HEK293 (cell line): ENCODE results near the gene TNNT2.

Experiments
- CTCF ChIA-PET: fragments of 350-600 bp; formaldehyde crosslinking; extraction: SDS; loops from one replicate; lab custom pipeline; 2021; ENCODE audit warnings: antibody characterized with exemption; lab: Yijun Ruan, JAX
- POLR2A ChIA-PET: fragments of 300-600 bp; formaldehyde crosslinking; extraction: SDS; loops from one replicate; lab custom pipeline; 2020; ENCODE audit warnings: antibody characterized with exemption, inconsistent platforms; lab: Yijun Ruan, JAX
- H3K27ac ChIP-seq: fragments of 200-500 bp; sonication (Bioruptor generic); 2 replicates; pipeline ENCODE4 v1.5.1; 2014; ENCODE audit warnings: low read depth, low read length, control low read depth, inconsistent platforms; ENCODE audit errors: extremely low read depth
- H3K36me3 ChIP-seq, 2 experiments: fragments of 200-500 bp in 1 of 2; sonication (Bioruptor generic) in 1 of 2; 1 replicate in 1 of 2; 2 replicates in 1 of 2; pipeline ENCODE4 v1.5.1; 2014 to 2017; ENCODE audit warnings: inconsistent platforms in 2 of 2, low read length in 2 of 2; ENCODE audit not compliant: control insufficient read depth in 2 of 2, insufficient read depth in 1 of 2
- H3K4me1 ChIP-seq: fragments of 200-500 bp; sonication (Bioruptor generic); 2 replicates; pipeline ENCODE4 v1.5.1; 2014; ENCODE audit warnings: mild to moderate bottlenecking, low read length, inconsistent platforms; ENCODE audit not compliant: control insufficient read depth, insufficient read depth
- H3K4me3 ChIP-seq: 2 replicates; pipeline ENCODE4 v1.5.1; 2011; ENCODE audit warnings: low read depth, mild to moderate bottlenecking, control low read depth, low read length, moderate library complexity
- H3K9me3 ChIP-seq: fragments of 200-500 bp; sonication (Bioruptor generic); 2 replicates; pipeline ENCODE4 v1.5.1; 2014; ENCODE audit warnings: low read depth, low read length, inconsistent platforms; ENCODE audit not compliant: control insufficient read depth, insufficient read depth
- CTCF ChIP-seq: fragments of 450-650 bp; formaldehyde crosslinking; IDR thresholded peaks from 2 replicates; pipeline ENCODE4 v1.5.1; 2016; ENCODE audit warnings: missing biosample characterization, missing genetic modification characterization
- EGR2 ChIP-seq: fragments of 450-650 bp; formaldehyde crosslinking; IDR thresholded peaks from 2 replicates; pipeline ENCODE4 v1.5.1; 2016; ENCODE audit warnings: low read depth, missing biosample characterization, missing genetic modification characterization
- ELK4 ChIP-seq: IDR thresholded peaks from 2 replicates; pipeline ENCODE4 v1.6.1; 2011; ENCODE audit warnings: mild to moderate bottlenecking, low read depth, low read length, borderline replicate concordance
- KLF7 ChIP-seq: fragments of 450-650 bp; formaldehyde crosslinking; IDR thresholded peaks from 2 replicates; pipeline ENCODE4 v1.5.1; 2016; ENCODE audit warnings: missing biosample characterization, missing genetic modification characterization, borderline replicate concordance
- PRDM1 ChIP-seq: fragments of 450-650 bp; formaldehyde crosslinking; IDR thresholded peaks from 2 replicates; pipeline ENCODE4; 2016; ENCODE audit warnings: missing biosample characterization, missing genetic modification characterization
- SALL2 ChIP-seq: fragments of 450-650 bp; formaldehyde crosslinking; IDR thresholded peaks from 2 replicates; pipeline ENCODE4 v1.5.0; 2017; ENCODE audit warnings: missing biosample characterization, mild to moderate bottlenecking, missing genetic modification characterization, borderline replicate concordance
- SCRT2 ChIP-seq: fragments of 450-650 bp; formaldehyde crosslinking; IDR thresholded peaks from 2 replicates; pipeline ENCODE4 v1.5.1; 2016; ENCODE audit warnings: missing biosample characterization, missing genetic modification characterization
- TCF7L2 ChIP-seq: IDR thresholded peaks from 2 replicates; pipeline ENCODE4 v1.6.1; 2011; ENCODE audit warnings: low read depth, mild to moderate bottlenecking, inconsistent platforms, low read length, moderate library complexity, borderline replicate concordance
- TRIM28 ChIP-seq: IDR thresholded peaks from 2 replicates; pipeline ENCODE4 v1.6.1; 2011; ENCODE audit warnings: low read length, control low read depth, borderline replicate concordance
- WT1 ChIP-seq: fragments of 450-650 bp; formaldehyde crosslinking; IDR thresholded peaks from 2 replicates; pipeline ENCODE4 v1.5.1; 2016; ENCODE audit warnings: missing biosample characterization, missing genetic modification characterization
- ZBTB1 ChIP-seq: fragments of 450-650 bp; formaldehyde crosslinking; IDR thresholded peaks from 2 replicates; pipeline ENCODE4 v1.5.1; 2016; ENCODE audit warnings: missing biosample characterization, missing genetic modification characterization
- ZBTB11 ChIP-seq: fragments of 450-650 bp; formaldehyde crosslinking; conservative IDR thresholded peaks from 2 replicates; pipeline ENCODE4 v1.5.1; 2016; ENCODE audit warnings: low read depth, missing biosample characterization, missing genetic modification characterization
- ZFHX2 ChIP-seq: fragments of 450-650 bp; formaldehyde crosslinking; conservative IDR thresholded peaks from 2 replicates; pipeline ENCODE4 v1.5.1; 2016; ENCODE audit warnings: missing biosample characterization, missing genetic modification characterization
- ZIC2 ChIP-seq: fragments of 450-650 bp; formaldehyde crosslinking; IDR thresholded peaks from 2 replicates; pipeline ENCODE4 v1.5.1; 2016; ENCODE audit warnings: missing biosample characterization, missing genetic modification characterization
- ZNF138 ChIP-seq: fragments of 450-650 bp; formaldehyde crosslinking; IDR thresholded peaks from 2 replicates; pipeline ENCODE4 v1.5.1; 2016; ENCODE audit warnings: missing biosample characterization, missing genetic modification characterization, borderline replicate concordance
- ZNF211 ChIP-seq: fragments of 450-650 bp; formaldehyde crosslinking; IDR thresholded peaks from 2 replicates; pipeline ENCODE4 v1.5.1; 2016; ENCODE audit warnings: low read depth, missing biosample characterization, missing genetic modification characterization
- ZNF221 ChIP-seq: fragments of 450-650 bp; formaldehyde crosslinking; IDR thresholded peaks from 2 replicates; pipeline ENCODE4 v1.5.1; 2017; ENCODE audit warnings: missing biosample characterization, missing genetic modification characterization, borderline replicate concordance
- ZNF266 ChIP-seq: fragments of 450-650 bp; formaldehyde crosslinking; IDR thresholded peaks from 2 replicates; pipeline ENCODE4 v1.5.1; 2016; ENCODE audit warnings: missing biosample characterization, missing genetic modification characterization, low read depth
- ZNF311 ChIP-seq: fragments of 450-650 bp; formaldehyde crosslinking; IDR thresholded peaks from 2 replicates; pipeline ENCODE4 v1.5.1; 2017; ENCODE audit warnings: missing biosample characterization, missing genetic modification characterization, borderline replicate concordance
- ZNF37A ChIP-seq: fragments of 450-650 bp; IDR thresholded peaks from 2 replicates; pipeline ENCODE4 v1.5.1; 2018; ENCODE audit warnings: missing biosample characterization, missing genetic modification characterization
- ZNF654 ChIP-seq: fragments of 450-650 bp; formaldehyde crosslinking; IDR thresholded peaks from 2 replicates; pipeline ENCODE4 v1.5.1; 2016; ENCODE audit warnings: low read depth, missing biosample characterization, missing genetic modification characterization
- ZNF658 ChIP-seq: fragments of 450-650 bp; formaldehyde crosslinking; IDR thresholded peaks from 2 replicates; pipeline ENCODE4; 2016; ENCODE audit warnings: missing biosample characterization, missing genetic modification characterization
- ZNF701 ChIP-seq: fragments of 450-650 bp; formaldehyde crosslinking; IDR thresholded peaks from 2 replicates; pipeline ENCODE4 v1.5.1; 2016; ENCODE audit warnings: missing biosample characterization, missing genetic modification characterization
- ZNF747 ChIP-seq: fragments of 450-650 bp; formaldehyde crosslinking; IDR thresholded peaks from 2 replicates; pipeline ENCODE4 v1.5.1; 2016; ENCODE audit warnings: missing biosample characterization, missing genetic modification characterization

TNNT2 gene

GRCh38 chr1:201348211-201348566, 29.3 kb downstream of the TNNT2 start:
- TF ChIP-seq EGR2 (tag by site-specific recombination) = peak; percentile 88
- TF ChIP-seq ZNF658 (tag by site-specific recombination) = no peak
- TF ChIP-seq ZNF654 (tag by site-specific recombination) = peak; percentile 40; the same call in 1 of the 2 replicates
- peak; percentile 83 for TF ChIP-seq ZFHX2
- TF ChIP-seq CTCF (tag by site-specific recombination) = peak; percentile 70
- TF ChIP-seq, all 188 proteins: peak for 4
- ChIA-PET CTCF (interaction anchor here (0.6 to 4.8 kb wide), 26 partner anchors 11 to 170 kb away, joined by 3 to 70 read pairs (median 4); no protein-coding TSS in a partner anchor), POLR2A (no interaction called here)

GRCh38 chr1:201347498-201348210, 29.8 kb downstream of the TNNT2 start:
- ChIA-PET CTCF (interaction anchor here (0.6 to 4.8 kb wide), 36 partner anchors 8 to 365 kb away, joined by 3 to 70 read pairs (median 4); no protein-coding TSS in a partner anchor), POLR2A (no interaction called here)
- TF ChIP-seq WT1 (no peak), ZNF747 (tag by site-specific recombination) (no peak), PRDM1 (no peak), KLF7 (tag by site-specific recombination) (no peak), ZNF138 (tag by site-specific recombination) (no peak), ZBTB11 (no peak), SCRT2 (tag by site-specific recombination) (no peak), ZNF311 (tag by site-specific recombination) (no peak), SALL2 (no peak), TRIM28 (no peak), ZIC2 (tag by site-specific recombination) (no peak), ZNF701 (tag by site-specific recombination) (no peak), ZNF221 (no peak), TCF7L2 (no peak), ZFHX2 (no peak), ZNF37A (no peak), ELK4 (no peak), ZNF266 (no peak), ZNF211 (tag by site-specific recombination) (no peak), ZBTB1 (tag by site-specific recombination) (no peak)
- H3K9me3 ChIP-seq = no peaks in the 10 kb centered on the region
- no peaks in the 10 kb centered on the region for H3K36me3 ChIP-seq
- H3K27ac ChIP-seq = no peak overlapping the region
- no peaks in the 10 kb centered on the region for H3K4me1 ChIP-seq
- no peak overlapping the region for H3K4me3 ChIP-seq

More at GRCh38 chr1:201348211-201348566, 29.3 kb downstream of the TNNT2 start:
- Histone ChIP-seq H3K36me3 (no peaks in the 10 kb centered on the region), H3K4me3 (no peak overlapping the region), H3K9me3 (no peaks in the 10 kb centered on the region), H3K27ac (no peak overlapping the region), H3K4me1 (no peaks in the 10 kb centered on the region)
